ENCODE results near the gene CACHD1. TPM values are rescaled to one million over a fixed set of nuclear protein-coding genes. Genes with fewer than 3 reads are reported as not detected.

The CACHD1 gene
- total and polyA plus RNA-seq, 2 of the 8 experiments (the other 6 are each of a cell fraction or from before 2014, with no cell fraction given): 22.2 to 42.5 TPM

DNA sequence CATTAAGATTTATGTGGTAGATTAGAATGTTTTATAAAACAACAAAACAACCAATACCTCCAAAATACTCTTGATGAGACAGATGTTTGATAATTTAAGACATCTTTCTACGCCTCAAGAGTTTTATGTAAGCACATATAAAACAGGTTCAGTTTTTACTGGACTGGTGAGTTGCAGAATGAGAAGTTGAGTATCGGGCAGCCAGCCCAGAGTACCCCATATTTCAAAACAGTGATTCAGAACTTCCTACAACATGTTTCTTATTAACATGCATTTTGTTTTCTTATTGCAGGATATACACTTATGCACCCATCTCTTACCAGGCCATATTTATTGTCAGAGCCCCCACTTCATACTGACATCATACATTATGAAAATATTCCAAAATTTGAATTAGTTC, 183.5 kb downstream of the CACHD1 start:
- CTCF ChIA-PET (ENCODE audit: partially characterized antibody): interaction anchor here (1.5 to 2.0 kb wide), 2 partner anchors 10 to 23 kb away, joined by 3 to 4 read pairs; no protein-coding TSS in a partner anchor
- 94% methylated on average over 2 of the region's 2 CpGs; no CpG with 5 or more reads in 1 of the 2 experiments for WGBS, 2 experiments (ENCODE audit: extremely low coverage in 1 of 2, insufficient coverage in 1 of 2, insufficient read length in 1 of 2, insufficient replicate concordance in 2 of 2, low coverage in 1 of 2, low lambda C conversion rate in 2 of 2, missing lambda C conversion rate in 1 of 2)
- Histone ChIP-seq H2BK12ac (ENCODE audit: low read depth, low read length) (no peak overlapping the region), H3K79me1 (ENCODE audit: low read depth, low read length) (no peaks in the 10 kb centered on the region), H3K23ac (ENCODE audit: insufficient read length) (no peak overlapping the region), H3K4ac (replicated peaks; ENCODE audit: insufficient read length, low read depth, low read length) (no peak overlapping the region), H3K27me3 (replicated peaks in 1 of 4; ENCODE audit: control insufficient read depth in 3 of 4, extremely low read depth in 1 of 4, insufficient read depth in 3 of 4, low read length in 3 of 4) (no peaks in the 10 kb centered on the region), H2BK5ac (ENCODE audit: low read depth, low read length) (no peak overlapping the region), H4K20me1 (replicated peaks in 1 of 2; ENCODE audit: control insufficient read depth in 1 of 2, insufficient read depth in 2 of 2, low read length in 2 of 2) (no peaks in the 10 kb centered on the region), H3K9ac (replicated peaks in 1 of 4; ENCODE audit: extremely low read depth in 1 of 4, low read depth in 3 of 4, low read length in 3 of 4) (no peak overlapping the region), H2BK20ac (ENCODE audit: low read length) (no peak overlapping the region), H2AK5ac (ENCODE audit: low read depth, low read length) (no peak overlapping the region), H3K4me2 (ENCODE audit: insufficient read depth in 1 of 2, low read depth in 2 of 2, low read length in 2 of 2) (no peak overlapping the region), H3K18ac (ENCODE audit: extremely low read depth, low read length) (no peak overlapping the region), H3K27ac (ENCODE audit: low read depth, low read length) (no peak overlapping the region), H3K56ac (replicated peaks; ENCODE audit: insufficient read length, low read depth, low read length) (no peak overlapping the region), H4K91ac (replicated peaks; ENCODE audit: insufficient read length, low read length) (no peak overlapping the region), H2BK120ac (replicated peaks; ENCODE audit: low read depth, low read length) (no peak overlapping the region), H4K8ac (ENCODE audit: extremely low read depth, insufficient read depth, low read length) (no peak overlapping the region), H3K36me3 (ENCODE audit: control insufficient read depth in 2 of 4, insufficient read depth in 4 of 4, low read length in 3 of 4) (peaks cover 3 to 90% (median 26%) of the 10 kb centered on the region in 4 experiments; a peak in 7 of 8 replicates), H4K5ac (ENCODE audit: insufficient read length, low read depth, low read length) (no peak overlapping the region), H3K4me3 (ENCODE audit: extremely low read depth in 1 of 4, insufficient read depth in 2 of 4, low read depth in 3 of 4, low read length in 4 of 4) (no peak overlapping the region), H3K14ac (ENCODE audit: insufficient read length) (no peak overlapping the region), H2BK15ac (ENCODE audit: low read length) (no peak overlapping the region), H3K9me3 (ENCODE audit: insufficient read depth in 2 of 2, low read depth in 1 of 2, low read length in 1 of 2) (no peaks in the 10 kb centered on the region), H3K23me2 (ENCODE audit: low read depth, low read length) (no peaks in the 10 kb centered on the region), H3K79me2 (ENCODE audit: control insufficient read depth in 1 of 2, insufficient read depth in 2 of 2, low read length in 2 of 2) (no peaks in the 10 kb centered on the region), H2AFZ (ENCODE audit: low read length) (no peak overlapping the region), H3K4me1 (replicated peaks in 1 of 4; ENCODE audit: control insufficient read depth in 3 of 4, insufficient read depth in 4 of 4, low read length in 3 of 4) (no peaks in the 10 kb centered on the region)
- no peak for FAIRE-seq
- TF ChIP-seq HDAC2 (IDR thresholded peaks at IDR 0.05; ENCODE audit: borderline replicate concordance in 1 of 2, low read depth in 2 of 2, low read length in 2 of 2) (no peak), RNF2 (IDR thresholded peaks at IDR 0.05; ENCODE audit: borderline replicate concordance, low read depth, low read length, missing control alignments, poor library complexity, severe bottlenecking) (no peak), TBP (IDR thresholded peaks at IDR 0.05; ENCODE audit: low read depth, low read length) (no peak)
- no peak for DNase-seq (ENCODE audit: low read depth in 1 of 2, low spot score in 2 of 2)
- POLR2A ChIA-PET (ENCODE audit: partially characterized antibody): no interaction called here

Measured in H1 (cell line).